Head of caudate nucleus (tissue), 42 donors: ENCODE measurements around the gene KNDC1.
"Not testable (repeated sequence)": the region's sequence is repeated elsewhere in the genome, so short reads cannot be mapped to it uniquely, and the experiment has no call there.

Source experiments
- DNase-seq, 42 donors: peaks; one replicate each; pipeline versions ENCODE4 v3.0.0 to v3.0.0-alpha.2; 2020 to 2021; ENCODE audit warnings: mixed read lengths in 7 of 42
- intact Hi-C: fragments of 100-400 bp; cut with DNase I; formaldehyde crosslinking; loops from one replicate; pipeline ENCODE4 v1.15.0; 2022

Gene KNDC1, protein sequence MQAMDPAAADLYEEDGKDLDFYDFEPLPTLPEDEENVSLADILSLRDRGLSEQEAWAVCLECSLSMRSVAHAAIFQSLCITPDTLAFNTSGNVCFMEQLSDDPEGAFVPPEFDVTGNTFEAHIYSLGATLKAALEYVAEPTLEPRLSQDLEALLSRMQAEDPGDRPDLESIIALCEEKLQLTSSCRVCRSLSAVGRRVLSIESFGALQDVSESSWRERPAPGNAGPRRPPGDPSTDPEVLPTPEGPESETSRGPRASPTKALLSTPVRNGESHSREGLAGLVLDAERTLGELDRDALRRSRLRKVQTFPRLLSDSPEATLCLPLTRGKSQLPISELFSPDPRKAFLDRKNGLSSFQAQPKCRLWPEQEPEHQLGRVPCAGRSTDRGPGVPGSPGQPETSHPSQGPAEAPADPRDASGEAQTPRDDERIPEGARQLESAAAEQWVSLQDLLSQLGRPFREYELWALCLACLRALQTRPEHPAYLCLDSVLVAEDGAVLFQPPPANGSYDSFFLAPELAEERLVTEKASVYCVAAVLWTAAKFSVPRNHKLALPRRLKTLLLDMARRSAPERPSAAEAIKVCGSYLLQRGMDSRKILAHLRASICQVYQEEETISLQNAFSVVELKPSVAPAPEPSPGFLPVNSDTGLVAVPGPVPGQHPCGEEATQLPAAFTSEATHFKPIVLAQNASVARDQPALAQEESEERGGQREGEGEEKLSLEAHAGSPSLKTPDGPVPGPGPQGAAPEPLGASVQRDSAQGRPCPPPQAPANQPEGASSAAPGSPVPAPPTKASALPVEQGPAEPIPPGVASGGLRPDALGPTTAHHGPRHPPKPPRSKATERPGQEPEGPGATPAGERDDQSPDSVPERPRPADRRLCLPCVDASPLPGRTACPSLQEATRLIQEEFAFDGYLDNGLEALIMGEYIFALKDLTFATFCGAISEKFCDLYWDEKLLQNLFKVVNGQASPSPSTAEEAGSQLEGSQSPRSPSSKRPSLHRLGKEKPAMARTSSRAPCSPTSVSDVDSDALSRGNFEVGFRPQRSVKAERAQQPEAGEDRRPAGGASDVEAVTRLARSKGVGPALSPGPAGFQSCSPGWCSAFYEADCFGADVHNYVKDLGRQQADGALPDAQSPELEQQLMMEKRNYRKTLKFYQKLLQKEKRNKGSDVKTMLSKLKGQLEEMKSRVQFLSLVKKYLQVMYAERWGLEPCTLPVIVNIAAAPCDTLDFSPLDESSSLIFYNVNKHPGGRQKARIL (N-terminal part only)

GRCh38 chr10:133159950-133160825 is at the start of gene KNDC1:
TSS of gene KNDC1 (plus strand) at chr10:133160219. CDS start at chr10:133160468, 249 bp downstream.
- DNase-seq, result peak in 14 of 42 donors; percentile 20 to 59 (median 41)

GRCh38 chr10:133110609-133111275 is 49.3 kb upstream of the KNDC1 start:
- intact Hi-C loops, result no loop called here
- no peak for DNase-seq

More at GRCh38 chr10:133159950-133160825, at the start of gene KNDC1:
- intact Hi-C loops, result no loop called here

DNA sequence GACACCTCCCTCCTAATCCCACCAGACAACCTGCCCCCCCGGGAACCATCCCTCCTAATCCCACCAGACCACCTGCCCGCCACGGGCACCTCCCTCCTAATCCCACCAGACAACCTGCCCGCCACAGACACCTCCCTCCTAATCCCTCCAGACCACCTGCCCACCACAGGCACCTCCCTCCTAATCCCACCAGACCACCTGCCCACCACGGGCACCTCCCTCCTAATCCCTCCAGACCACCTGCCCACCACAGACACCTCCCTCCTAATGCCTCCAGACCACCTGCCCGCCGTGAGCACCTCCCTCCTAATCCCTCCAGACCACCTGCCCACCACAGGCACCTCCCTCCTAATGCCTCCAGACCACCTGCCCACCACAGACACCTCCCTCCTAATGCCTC is 48.4 kb upstream of the KNDC1 start:
- intact Hi-C loops, DNase-seq: not testable (repeated sequence)

DNA sequence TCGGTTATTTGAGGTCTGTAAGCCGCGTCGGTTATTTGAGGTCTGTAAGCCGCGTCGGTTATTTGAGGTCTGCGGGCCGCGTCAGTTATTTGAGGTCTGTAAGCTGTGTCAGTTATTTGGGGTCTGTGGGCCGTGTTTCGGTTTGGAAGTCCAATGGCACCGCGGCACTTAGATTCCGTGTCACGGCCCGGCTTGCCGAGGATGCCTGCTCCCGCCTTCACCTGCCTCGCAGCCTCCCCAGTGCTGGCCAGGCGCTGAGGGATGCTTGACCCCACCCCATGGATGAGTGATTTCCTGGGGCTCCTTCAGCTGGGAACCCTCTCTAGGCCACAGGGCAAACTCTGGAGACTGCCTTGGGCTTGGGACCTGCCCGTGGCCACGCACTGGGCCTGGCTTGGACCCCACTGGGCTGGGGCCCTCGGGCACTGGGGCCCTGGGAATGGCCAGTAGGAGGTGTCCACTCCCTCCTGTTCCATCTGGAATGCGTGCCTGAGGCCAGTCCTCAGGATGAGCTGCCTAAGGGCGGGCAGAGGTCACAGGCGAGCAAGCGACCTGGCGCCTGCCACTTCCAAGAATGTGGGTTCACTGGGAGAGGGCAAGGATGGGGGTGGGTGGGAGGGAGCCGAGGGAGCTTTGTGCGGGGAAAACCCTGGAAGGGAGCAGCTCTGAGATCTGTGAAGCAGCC is 46.7 kb upstream of the KNDC1 start:
- intact Hi-C loops, result no loop called here
- DNase-seq, result no peak

DNA sequence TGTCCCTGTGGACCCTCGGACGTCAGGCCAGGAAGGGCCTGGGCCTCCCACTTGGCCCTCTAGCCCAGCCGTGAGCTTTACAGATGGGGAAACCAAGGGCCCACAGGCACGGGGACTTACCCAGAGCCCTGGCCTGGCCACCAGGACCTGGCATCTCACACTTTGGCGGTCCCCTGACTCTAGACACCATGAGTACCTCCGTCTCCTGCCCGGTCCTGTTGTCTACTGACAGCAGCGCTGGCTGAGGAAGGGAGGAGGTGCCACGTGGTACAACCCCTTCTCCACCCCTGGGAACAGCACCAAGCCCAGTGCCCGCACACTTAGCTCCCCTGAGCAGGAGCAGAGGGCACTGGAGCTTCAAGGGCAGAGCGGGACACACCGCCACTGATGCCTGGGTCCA is 46.2 kb upstream of the KNDC1 start:
- no peak for DNase-seq
- intact Hi-C loops, result no loop called here

GRCh38 chr10:133114251-133114650 is 45.8 kb upstream of the KNDC1 start:
- intact Hi-C loops, result no loop called here

GRCh38 chr10:133114726-133115452 is 45.1 kb upstream of the KNDC1 start:
- no peak for DNase-seq
- intact Hi-C loops, result no loop called here

More at GRCh38 chr10:133114251-133114650, 45.8 kb upstream of the KNDC1 start:
- DNase-seq, result no peak

DNA sequence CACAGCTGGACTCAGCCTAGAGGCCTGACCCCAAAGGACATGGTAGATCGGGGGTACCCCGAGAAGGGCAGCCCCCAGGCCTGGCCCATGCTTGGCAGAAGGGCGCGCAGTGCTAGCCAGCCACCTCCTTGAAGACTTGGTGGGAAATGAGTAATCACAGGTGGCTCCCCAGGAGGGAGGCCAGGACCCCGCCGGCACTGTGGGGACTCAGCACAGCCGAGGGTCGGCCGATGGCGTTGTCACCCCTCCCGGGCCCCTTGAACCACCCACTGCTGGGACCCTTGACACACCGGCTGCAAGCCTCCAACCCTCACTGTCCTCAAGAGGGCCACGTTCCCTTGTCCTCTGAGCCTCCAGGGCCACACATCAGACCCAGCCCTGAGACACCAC is 44.6 kb upstream of the KNDC1 start:
- DNase-seq, result no peak
- intact Hi-C loops, result no loop called here

DNA sequence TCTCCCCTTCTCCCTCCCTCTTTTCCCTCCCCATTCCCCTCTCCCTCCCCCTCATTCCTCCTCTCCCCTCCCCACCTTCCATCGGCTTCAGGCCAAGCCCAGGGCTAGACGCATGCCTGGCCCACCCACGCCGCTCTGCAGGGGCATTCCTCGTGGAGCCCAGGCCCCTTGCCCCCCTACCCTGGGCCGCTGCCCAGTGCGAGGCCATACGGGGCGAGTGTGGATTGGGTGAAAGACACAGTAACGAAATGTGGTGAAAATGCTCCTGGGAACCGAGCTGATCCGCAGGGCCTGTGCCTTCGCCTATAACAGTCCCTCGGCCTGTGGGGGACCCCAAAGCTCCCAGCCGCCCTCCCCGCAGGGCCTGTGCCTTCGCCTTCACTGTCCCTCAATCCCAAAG is 44.0 kb upstream of the KNDC1 start:
- no peak for DNase-seq

GRCh38 chr10:133116455-133116854 is 43.6 kb upstream of the KNDC1 start:
- intact Hi-C loops, result no loop called here
- DNase-seq, result no peak

More for the DNA sequence above, 44.0 kb upstream of the KNDC1 start:
- intact Hi-C loops, result no loop called here

GRCh38 chr10:133117036-133117687 is 42.9 kb upstream of the KNDC1 start:
- no peak for DNase-seq
- intact Hi-C loops, result no loop called here

- DNase-seq, result no peak
- intact Hi-C loops, result no loop called here
These were observed 42.3 kb upstream of the KNDC1 start for GRCh38 chr10:133117688-133118071.

- no peak for DNase-seq
- intact Hi-C loops, result loop anchor here (5.0 to 10.0 kb wide), 2 partner anchors 179 to 277 kb away; partner anchors contain the start of gene CFAP46
These were observed 38.5 kb upstream of the KNDC1 start for GRCh38 chr10:133121479-133121878.

DNA sequence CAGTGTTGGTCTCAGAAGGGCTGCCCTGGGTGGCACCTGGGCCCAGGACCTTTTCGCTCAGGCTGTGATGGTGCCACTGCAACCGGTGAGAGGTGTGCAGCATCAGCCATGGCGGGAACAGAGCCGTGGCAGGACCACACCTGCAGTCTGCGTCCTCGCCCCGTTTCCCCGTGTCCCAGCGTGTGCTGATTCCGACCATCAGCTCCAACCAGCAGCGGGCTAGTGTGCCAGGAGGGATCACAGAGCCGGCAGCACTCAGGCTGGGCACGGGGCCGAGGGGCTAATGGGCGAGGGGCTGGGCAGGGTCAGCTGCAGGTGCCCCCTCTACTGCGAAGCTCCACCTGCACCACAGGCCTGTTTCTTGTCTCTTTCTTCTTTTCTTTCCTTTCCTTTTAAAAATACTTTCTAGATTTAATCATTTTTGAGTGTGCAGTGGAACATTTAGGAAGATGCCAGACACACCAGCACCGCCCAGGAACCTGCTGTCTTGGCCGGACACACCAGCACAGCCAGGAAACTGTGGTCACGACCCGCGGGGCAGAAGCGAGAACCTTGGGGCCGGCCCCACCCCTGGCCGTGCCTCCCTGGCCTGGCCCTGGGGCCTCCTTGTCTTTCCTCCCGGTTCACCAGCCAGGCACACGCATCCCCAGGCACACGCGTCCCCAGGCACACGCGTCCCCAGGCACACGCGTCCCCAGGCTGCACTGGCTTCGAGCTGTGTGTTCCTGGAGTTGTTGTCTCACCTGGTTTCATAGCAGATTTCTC is 37.7 kb upstream of the KNDC1 start:
- peak in 1 of 42 donors; percentile 1 for DNase-seq
- intact Hi-C loops, result loop anchor here (5.0 to 10.0 kb wide), 2 partner anchors 180 to 278 kb away; partner anchors contain the start of gene CFAP46
